Measurements from ENCODE around the gene ATOH7.
A peak's percentile ranks its signal among the peaks of the same experiment; 100 is the strongest.
"Not testable (repeated sequence)": the region's sequence is repeated elsewhere in the genome, so short reads cannot be mapped to it uniquely, and the experiment has no call there.

The ATOH7 gene

GRCh38 chr10:68231817-68232251 lies at the start of gene ATOH7:
Gene ATOH7, minus strand, starts transcription at chr10:68232113. Its CDS starts 436 bp downstream, at chr10:68231677.
- DNase-seq (ENCODE audit: low spot score) = no peak

GRCh38 chr10:68280758-68281157 lies 48.8 kb upstream of the ATOH7 start:
- no peak for DNase-seq (ENCODE audit: low spot score)

- DNase-seq (ENCODE audit: low spot score) = not testable (repeated sequence)
Observed at GRCh38 chr10:68278906-68279753, 47.2 kb upstream of the ATOH7 start.

GRCh38 chr10:68277814-68278213 lies 45.9 kb upstream of the ATOH7 start:
- DNase-seq (ENCODE audit: low spot score) = not testable (repeated sequence)

- DNase-seq (ENCODE audit: low spot score) = no peak
Observed at GRCh38 chr10:68276224-68276623, 44.3 kb upstream of the ATOH7 start.

GRCh38 chr10:68275600-68276126 lies 43.8 kb upstream of the ATOH7 start:
- no peak for DNase-seq (ENCODE audit: low spot score)

- no peak for DNase-seq (ENCODE audit: low spot score)
Observed at GRCh38 chr10:68272833-68273232, 40.9 kb upstream of the ATOH7 start.

- no peak for DNase-seq (ENCODE audit: low spot score)
Observed at GRCh38 chr10:68271196-68271882, 39.4 kb upstream of the ATOH7 start.

- DNase-seq (ENCODE audit: low spot score) = no peak
Observed at GRCh38 chr10:68269562-68270290, 37.8 kb upstream of the ATOH7 start.

GRCh38 chr10:68261132-68261856 lies 29.4 kb upstream of the ATOH7 start:
- peak; percentile 76 for DNase-seq (ENCODE audit: low spot score)

GRCh38 chr10:68253346-68253745 lies 21.4 kb upstream of the ATOH7 start:
- DNase-seq (ENCODE audit: low spot score) = no peak

- DNase-seq (ENCODE audit: low spot score) = no peak
Observed at GRCh38 chr10:68251625-68252495, 19.9 kb upstream of the ATOH7 start.

GRCh38 chr10:68251151-68251550 lies 19.2 kb upstream of the ATOH7 start:
- no peak for DNase-seq (ENCODE audit: low spot score)

GRCh38 chr10:68249297-68249696 lies 17.4 kb upstream of the ATOH7 start:
- DNase-seq (ENCODE audit: low spot score) = no peak

- DNase-seq (ENCODE audit: low spot score) = no peak
Observed at GRCh38 chr10:68247931-68248330, 16.0 kb upstream of the ATOH7 start.

GRCh38 chr10:68246397-68246796 lies 14.5 kb upstream of the ATOH7 start:
- not testable (repeated sequence) for DNase-seq (ENCODE audit: low spot score)

GRCh38 chr10:68242051-68242450 lies 10.1 kb upstream of the ATOH7 start:
- no peak for DNase-seq (ENCODE audit: low spot score)

- no peak for DNase-seq (ENCODE audit: low spot score)
Observed at GRCh38 chr10:68239596-68240150, 7.8 kb upstream of the ATOH7 start.

- DNase-seq (ENCODE audit: low spot score) = no peak
Observed at GRCh38 chr10:68239069-68239468, 7.2 kb upstream of the ATOH7 start.

- DNase-seq (ENCODE audit: low spot score) = no peak
Observed at GRCh38 chr10:68238371-68238770, 6.5 kb upstream of the ATOH7 start.

Measured in kidney tubule cell (primary cell).